Stimulated activated naive B cell treated with anti-CD40 and anti-IgM and Interleukin-4, amounts not matched to agents 10 μg/mL and 1 μg/mL and 100 μg/mL, for 72 hours (primary cell): Measurements from ENCODE around the gene RMI2.
"Not testable (repeated sequence)": the region's sequence is repeated elsewhere in the genome, so short reads cannot be mapped to it uniquely, and the experiment has no call there.

Source experiments
- ATAC-seq, 2 donors: fragments of 150-1000 bp; cut with Tn5 transposase; replicated peaks; 2 replicates each; pipeline ENCODE4 v1.10.0; 2021; ENCODE audit warnings: moderate library complexity in 1 of 2
- DNase-seq: peaks from one replicate; pipeline ENCODE4 v3.0.0; 2021
- H3K27ac Mint-ChIP-seq: one replicate; pipeline ENCODE4 v1.8.0; 2022; ENCODE audit warnings: mild to moderate bottlenecking, mixed read lengths
- H3K27me3 Mint-ChIP-seq, 2 donors: one replicate each; pipeline ENCODE4 v1.8.0; 2022; ENCODE audit warnings: mixed read lengths in 2 of 2
- H3K36me3 Mint-ChIP-seq, 2 donors: one replicate each; pipeline ENCODE4 v1.8.0; 2022; ENCODE audit warnings: mixed read lengths in 2 of 2, mild to moderate bottlenecking in 1 of 2
- H3K4me1 Mint-ChIP-seq, 2 donors: one replicate each; pipeline ENCODE4 v1.8.0; 2022; ENCODE audit warnings: mixed read lengths in 2 of 2, mild to moderate bottlenecking in 1 of 2
- H3K4me3 Mint-ChIP-seq, 2 donors: one replicate each; pipeline ENCODE4 v1.8.0; 2022; ENCODE audit warnings: mild to moderate bottlenecking in 2 of 2, mixed read lengths in 2 of 2, moderate library complexity in 1 of 2
- H3K9me3 Mint-ChIP-seq, 2 donors: one replicate each; pipeline ENCODE4 v1.8.0; 2022; ENCODE audit warnings: mixed read lengths in 2 of 2, mild to moderate bottlenecking in 1 of 2

Gene RMI2

DNA sequence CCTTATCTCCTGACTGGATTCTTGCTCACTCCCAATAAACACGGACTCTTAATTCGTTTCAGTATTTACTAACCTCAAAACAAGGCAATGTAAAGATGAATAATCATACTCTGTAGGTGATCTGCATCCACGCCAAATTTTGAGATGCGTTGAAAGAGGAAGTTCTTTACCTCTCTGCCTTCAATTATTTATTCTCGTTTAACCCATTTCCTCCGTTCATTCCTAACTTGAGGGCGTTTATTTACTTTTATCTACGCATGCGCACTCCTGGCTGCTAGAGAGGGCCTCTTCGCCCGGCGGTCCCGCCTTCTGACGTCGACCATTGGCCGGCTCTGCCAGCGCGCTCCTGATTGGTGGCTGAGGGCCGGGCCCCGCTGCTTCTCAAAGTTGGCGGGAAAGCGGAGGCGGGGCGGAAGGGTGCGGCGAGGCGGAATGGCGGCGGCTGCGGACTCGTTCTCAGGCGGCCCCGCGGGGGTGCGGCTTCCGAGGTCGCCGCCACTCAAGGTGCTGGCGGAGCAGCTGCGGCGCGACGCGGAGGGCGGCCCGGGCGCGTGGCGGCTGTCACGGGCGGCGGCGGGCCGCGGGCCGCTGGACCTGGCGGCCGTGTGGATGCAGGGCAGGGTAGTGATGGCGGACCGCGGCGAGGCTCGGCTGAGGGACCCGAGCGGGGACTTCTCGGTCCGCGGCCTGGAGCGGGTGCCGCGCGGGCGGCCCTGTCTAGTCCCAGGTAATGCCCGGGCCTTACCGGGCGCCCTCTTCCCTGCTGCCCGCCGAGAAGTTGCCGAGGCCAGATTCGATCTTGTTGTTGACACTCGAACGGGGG lies at the start of gene RMI2:
RMI2 (plus strand) TSS at position 420 of the 823 bp plus-strand sequence; CDS start at position 433, 13 bp downstream.
- Mint-ChIP-seq H3K9me3 (no peaks in the 10 kb centered on the region), H3K36me3 (peaks cover 11 to 15% of the 10 kb centered on the region in 2 donors), H3K27me3 (no peaks in the 10 kb centered on the region), H3K27ac (peak within 1 kb of the TSS; percentile 91), H3K4me3 (peak within 1 kb of the TSS; percentile 83 to 93), H3K4me1 (peaks cover 35 to 44% of the 10 kb centered on the region in 2 donors)
- ATAC-seq: peak; percentile 98 to 99
- DNase-seq: peak; percentile 96

DNA sequence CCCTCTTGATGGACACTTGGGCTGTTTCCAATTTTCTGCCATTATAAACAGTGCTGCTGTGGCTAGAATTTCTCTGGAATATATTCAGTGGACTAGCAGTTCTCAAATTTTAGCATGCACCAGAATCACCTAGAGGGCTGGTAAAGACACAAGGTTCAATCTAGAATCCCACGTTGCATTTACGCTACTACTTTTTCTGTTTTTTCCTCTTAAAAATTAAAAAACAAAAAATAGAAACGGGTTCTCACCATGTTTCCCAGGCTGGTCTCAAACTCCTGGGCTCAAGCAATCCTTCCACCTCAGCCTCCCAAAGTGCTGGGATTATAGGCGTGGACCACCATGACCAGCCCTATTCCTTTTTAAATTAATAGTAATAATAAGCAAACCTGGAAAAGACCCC lies 49.6 kb upstream of the RMI2 start:
- Mint-ChIP-seq H3K4me1 (peaks cover 36 to 65% of the 10 kb centered on the region in 2 donors), H3K36me3 (no peaks in the 10 kb centered on the region), H3K27ac (no peak overlapping the region), H3K4me3 (no peak overlapping the region), H3K9me3 (no peaks in the 10 kb centered on the region), H3K27me3 (no peaks in the 10 kb centered on the region)
- no peak for DNase-seq
- no peak for ATAC-seq

DNA sequence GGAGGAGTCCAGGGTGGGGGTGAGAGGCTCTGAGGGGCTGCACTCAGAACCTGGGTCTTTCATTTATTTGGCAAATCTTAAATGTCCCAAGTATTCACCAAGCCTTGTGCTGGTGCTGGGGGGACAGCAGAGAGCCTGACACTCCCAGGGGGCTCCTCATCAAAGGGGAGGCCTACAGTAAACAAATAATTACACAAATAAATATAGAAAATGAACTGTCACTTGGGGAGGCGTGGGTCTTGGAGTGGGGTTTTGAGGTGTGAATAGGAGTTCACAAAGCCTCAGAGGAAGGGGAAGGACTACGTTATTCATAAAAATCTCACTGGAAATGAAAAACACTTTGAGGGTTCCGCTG lies 48.9 kb upstream of the RMI2 start:
- Mint-ChIP-seq H3K4me1 (peaks cover 36 to 69% of the 10 kb centered on the region in 2 donors), H3K36me3 (no peaks in the 10 kb centered on the region), H3K4me3 (no peak overlapping the region), H3K27ac (no peak overlapping the region), H3K9me3 (no peaks in the 10 kb centered on the region), H3K27me3 (no peaks in the 10 kb centered on the region)
- ATAC-seq (no peak), DNase-seq (no peak)

- H3K36me3 Mint-ChIP-seq: no peaks in the 10 kb centered on the region
- peak overlapping the region; percentile 72 to 74 for H3K4me3 Mint-ChIP-seq
- H3K27me3 Mint-ChIP-seq: no peaks in the 10 kb centered on the region
- DNase-seq: no peak
- H3K4me1 Mint-ChIP-seq: peaks cover 38 to 69% of the 10 kb centered on the region in 2 donors
- no peaks in the 10 kb centered on the region for H3K9me3 Mint-ChIP-seq
- ATAC-seq: peak; percentile 17 to 22
- peak overlapping the region; percentile 96 for H3K27ac Mint-ChIP-seq
These were observed 48.4 kb upstream of the RMI2 start for GRCh38 chr16:11296706-11297491.

- H3K36me3 Mint-ChIP-seq: no peaks in the 10 kb centered on the region
- H3K27ac Mint-ChIP-seq: peak overlapping the region; percentile 96
- H3K4me3 Mint-ChIP-seq: peak overlapping the region; percentile 72 to 74
- H3K27me3 Mint-ChIP-seq: no peaks in the 10 kb centered on the region
- peak; percentile 91 to 93 for ATAC-seq
- H3K9me3 Mint-ChIP-seq: no peaks in the 10 kb centered on the region
- DNase-seq: peak; percentile 91
- H3K4me1 Mint-ChIP-seq: peaks cover 41 to 69% of the 10 kb centered on the region in 2 donors
These were observed 47.6 kb upstream of the RMI2 start for GRCh38 chr16:11297492-11298142.

GRCh38 chr16:11298143-11298900 lies 46.9 kb upstream of the RMI2 start:
- H3K27ac Mint-ChIP-seq: peak overlapping the region; percentile 96
- ATAC-seq: no peak

DNA sequence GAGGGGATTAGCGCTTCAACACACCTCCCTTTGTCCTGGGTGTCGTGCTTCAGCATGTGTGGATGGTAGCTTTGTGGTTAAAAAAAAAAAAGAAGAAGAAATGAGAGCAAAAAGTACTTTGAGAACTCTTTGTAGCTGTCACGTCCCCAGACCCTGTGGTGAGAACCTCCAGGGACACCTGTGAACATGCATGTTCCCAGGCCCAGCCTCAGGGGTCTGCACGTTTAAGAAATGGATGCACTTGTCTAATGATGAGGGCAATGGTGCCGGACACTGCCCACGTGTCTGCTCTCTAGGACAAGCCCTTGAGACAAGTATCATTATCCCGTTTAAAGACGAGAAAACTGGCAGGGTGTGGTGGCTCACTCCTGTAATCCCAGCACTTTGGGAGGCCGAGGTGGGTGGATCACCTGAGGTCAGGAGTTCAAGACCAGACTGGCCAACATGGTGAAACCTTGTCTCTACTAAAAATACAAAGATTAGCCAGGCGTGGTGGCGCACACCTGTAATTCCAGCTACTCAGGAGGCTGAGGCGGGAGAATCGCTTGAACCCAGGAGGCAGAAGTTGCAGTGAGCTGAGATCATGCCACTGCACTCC lies 46.2 kb upstream of the RMI2 start:
- ATAC-seq: peak; percentile 45 to 61
- H3K27ac Mint-ChIP-seq: peak overlapping the region; percentile 68
- H3K4me1 Mint-ChIP-seq: peaks cover 39 to 68% of the 10 kb centered on the region in 2 donors
- H3K4me3 Mint-ChIP-seq: peak overlapping the region in 1 of 2 donors; percentile 43
- DNase-seq: peak; percentile 33
- H3K27me3 Mint-ChIP-seq, H3K36me3 Mint-ChIP-seq, H3K9me3 Mint-ChIP-seq: not testable (repeated sequence)

More at GRCh38 chr16:11298143-11298900, 46.9 kb upstream of the RMI2 start:
- Mint-ChIP-seq H3K9me3 (no peaks in the 10 kb centered on the region), H3K4me1 (peaks cover 40 to 67% of the 10 kb centered on the region in 2 donors), H3K27me3 (no peaks in the 10 kb centered on the region), H3K36me3 (no peaks in the 10 kb centered on the region), H3K4me3 (peak overlapping the region; percentile 72 to 74)
- no peak for DNase-seq

GRCh38 chr16:11299865-11300559 lies 45.2 kb upstream of the RMI2 start:
- DNase-seq (no peak), ATAC-seq (peak; percentile 11 to 14)
- no peaks in the 10 kb centered on the region for H3K27me3 Mint-ChIP-seq
- H3K4me1 Mint-ChIP-seq: peaks cover 41 to 67% of the 10 kb centered on the region in 2 donors
- H3K4me3 Mint-ChIP-seq: peak overlapping the region in 1 of 2 donors; percentile 25
- no peaks in the 10 kb centered on the region for H3K36me3 Mint-ChIP-seq
- H3K9me3 Mint-ChIP-seq: no peaks in the 10 kb centered on the region
- peak overlapping the region; percentile 71 for H3K27ac Mint-ChIP-seq

DNA sequence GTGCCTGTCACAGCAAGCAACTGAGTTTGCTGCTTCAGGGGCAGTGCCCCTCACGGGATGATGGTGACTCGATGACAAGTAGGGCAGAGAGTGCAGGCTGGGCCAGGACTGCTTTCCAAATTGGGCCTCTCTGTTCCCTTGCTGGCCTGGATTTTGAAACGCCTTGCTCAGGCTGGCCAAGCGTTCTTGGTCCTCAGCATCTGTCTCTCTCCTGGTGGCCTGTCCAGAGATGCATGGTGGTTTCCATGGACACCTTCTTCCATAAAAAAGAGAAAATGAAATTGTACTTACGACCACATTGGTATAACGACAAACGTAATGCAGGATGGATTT lies 44.7 kb upstream of the RMI2 start:
- no peaks in the 10 kb centered on the region for H3K36me3 Mint-ChIP-seq
- DNase-seq: no peak
- no peak for ATAC-seq
- H3K27me3 Mint-ChIP-seq: no peaks in the 10 kb centered on the region
- H3K27ac Mint-ChIP-seq: no peak overlapping the region
- H3K4me3 Mint-ChIP-seq: no peak overlapping the region
- H3K4me1 Mint-ChIP-seq: peaks cover 40 to 72% of the 10 kb centered on the region in 2 donors
- H3K9me3 Mint-ChIP-seq: no peaks in the 10 kb centered on the region

- Mint-ChIP-seq H3K4me1 (peaks cover 42 to 72% of the 10 kb centered on the region in 2 donors), H3K27ac (peak overlapping the region; percentile 62), H3K36me3 (no peaks in the 10 kb centered on the region)
These were observed 43.4 kb upstream of the RMI2 start for GRCh38 chr16:11301645-11302501.

GRCh38 chr16:11302977-11303376 lies 42.3 kb upstream of the RMI2 start:
- H3K4me3 Mint-ChIP-seq: no peak overlapping the region
- peaks cover 0 to 2% of the 10 kb centered on the region in 2 donors for H3K9me3 Mint-ChIP-seq
- DNase-seq (no peak), ATAC-seq (no peak)
- H3K4me1 Mint-ChIP-seq: peaks cover 37 to 71% of the 10 kb centered on the region in 2 donors
- H3K36me3 Mint-ChIP-seq: peaks cover 0 to 4% of the 10 kb centered on the region in 2 donors
- H3K27ac Mint-ChIP-seq: peak overlapping the region; percentile 22
- H3K27me3 Mint-ChIP-seq: no peaks in the 10 kb centered on the region

More at GRCh38 chr16:11301645-11302501, 43.4 kb upstream of the RMI2 start:
- Mint-ChIP-seq H3K4me3 (no peak overlapping the region), H3K9me3 (no peaks in the 10 kb centered on the region), H3K27me3 (no peaks in the 10 kb centered on the region)
- DNase-seq: no peak
- no peak for ATAC-seq

GRCh38 chr16:11303405-11304138 lies 41.7 kb upstream of the RMI2 start:
- H3K36me3 Mint-ChIP-seq: peaks cover 0 to 4% of the 10 kb centered on the region in 2 donors
- ATAC-seq (no peak), DNase-seq (no peak)
- peaks cover 39 to 71% of the 10 kb centered on the region in 2 donors for H3K4me1 Mint-ChIP-seq
- peaks cover 0 to 2% of the 10 kb centered on the region in 2 donors for H3K9me3 Mint-ChIP-seq
- no peaks in the 10 kb centered on the region for H3K27me3 Mint-ChIP-seq
- H3K4me3 Mint-ChIP-seq: no peak overlapping the region
- peak overlapping the region; percentile 75 for H3K27ac Mint-ChIP-seq
